ENCODE results near the gene SH3BGRL2.

Gene SH3BGRL2

GRCh38 chr6:79602859-79603258 is 28.3 kb upstream of the SH3BGRL2 start:
- Histone ChIP-seq H3K9ac (no peak overlapping the region), H3K4me3 (no peak overlapping the region), H3K9me3 (replicated peaks in 1 of 11) (no peaks in the 10 kb centered on the region), H3K27ac (no peak overlapping the region), H3K4me1 (no peaks in the 10 kb centered on the region), H3K36me3 (no peaks in the 10 kb centered on the region), H3K27me3 (no peaks in the 10 kb centered on the region), H3K4me2 (no peak overlapping the region), H4K20me1 (no peaks in the 10 kb centered on the region)
- no peak for TF ChIP-seq Cebpa-rat (IDR thresholded peaks at IDR 0.05)

- no peaks in the 10 kb centered on the region for H3K27me3 ChIP-seq
- no peaks in the 10 kb centered on the region for H4K20me1 ChIP-seq
- no peak overlapping the region for H3K9ac ChIP-seq
- H3K4me3 ChIP-seq: no peak overlapping the region
- H3K27ac ChIP-seq: no peak overlapping the region
- no peak for TF ChIP-seq Cebpa-rat (IDR thresholded peaks at IDR 0.05)
- H3K36me3 ChIP-seq: no peaks in the 10 kb centered on the region
- no peaks in the 10 kb centered on the region for H3K9me3 ChIP-seq (replicated peaks in 1 of 11)
- H3K4me1 ChIP-seq: no peaks in the 10 kb centered on the region
- no peak overlapping the region for H3K4me2 ChIP-seq
Observed at GRCh38 chr6:79604583-79605037, 26.5 kb upstream of the SH3BGRL2 start.

- H3K9ac ChIP-seq: no peak overlapping the region
- no peaks in the 10 kb centered on the region for H3K27me3 ChIP-seq
- H3K27ac ChIP-seq: no peak overlapping the region
- no peak for TF ChIP-seq Cebpa-rat (IDR thresholded peaks at IDR 0.05)
- no peaks in the 10 kb centered on the region for H4K20me1 ChIP-seq
- H3K9me3 ChIP-seq (replicated peaks in 1 of 11): no peaks in the 10 kb centered on the region
- no peaks in the 10 kb centered on the region for H3K36me3 ChIP-seq
- no peak overlapping the region for H3K4me3 ChIP-seq
- H3K4me1 ChIP-seq: no peaks in the 10 kb centered on the region
- H3K4me2 ChIP-seq: no peak overlapping the region
Observed at GRCh38 chr6:79605061-79605460, 26.1 kb upstream of the SH3BGRL2 start.

GRCh38 chr6:79605968-79606764 is 25.0 kb upstream of the SH3BGRL2 start:
- Histone ChIP-seq H3K9ac (no peak overlapping the region), H3K4me3 (no peak overlapping the region), H3K27ac (no peak overlapping the region), H3K4me1 (no peaks in the 10 kb centered on the region), H3K27me3 (no peaks in the 10 kb centered on the region), H3K36me3 (no peaks in the 10 kb centered on the region), H3K9me3 (replicated peaks in 1 of 11) (no peaks in the 10 kb centered on the region), H4K20me1 (no peaks in the 10 kb centered on the region), H3K4me2 (no peak overlapping the region)
- no peak for TF ChIP-seq Cebpa-rat (IDR thresholded peaks at IDR 0.05)

GRCh38 chr6:79607000-79607399 is 24.1 kb upstream of the SH3BGRL2 start:
- H3K9ac ChIP-seq: no peak overlapping the region
- no peak overlapping the region for H3K4me2 ChIP-seq
- H3K4me3 ChIP-seq: no peak overlapping the region
- H4K20me1 ChIP-seq: no peaks in the 10 kb centered on the region
- H3K4me1 ChIP-seq: no peaks in the 10 kb centered on the region
- no peaks in the 10 kb centered on the region for H3K9me3 ChIP-seq (replicated peaks in 1 of 11)
- H3K27me3 ChIP-seq: no peaks in the 10 kb centered on the region
- no peak for TF ChIP-seq Cebpa-rat (IDR thresholded peaks at IDR 0.05)
- no peak overlapping the region for H3K27ac ChIP-seq
- H3K36me3 ChIP-seq: no peaks in the 10 kb centered on the region

GRCh38 chr6:79608334-79609224 is 22.6 kb upstream of the SH3BGRL2 start:
- no peak overlapping the region for H3K9ac ChIP-seq
- H3K36me3 ChIP-seq: no peaks in the 10 kb centered on the region
- no peaks in the 10 kb centered on the region for H3K4me1 ChIP-seq
- no peaks in the 10 kb centered on the region for H3K9me3 ChIP-seq (replicated peaks in 1 of 11)
- H3K27ac ChIP-seq: no peak overlapping the region
- H3K4me3 ChIP-seq: no peak overlapping the region
- no peak overlapping the region for H3K4me2 ChIP-seq
- no peaks in the 10 kb centered on the region for H4K20me1 ChIP-seq
- no peak for TF ChIP-seq Cebpa-rat (IDR thresholded peaks at IDR 0.05)
- no peaks in the 10 kb centered on the region for H3K27me3 ChIP-seq

GRCh38 chr6:79609225-79609595 is 21.9 kb upstream of the SH3BGRL2 start:
- no peak overlapping the region for H3K27ac ChIP-seq
- H3K4me3 ChIP-seq: no peak overlapping the region
- H3K36me3 ChIP-seq: no peaks in the 10 kb centered on the region
- H3K4me1 ChIP-seq: no peaks in the 10 kb centered on the region
- no peak overlapping the region for H3K9ac ChIP-seq
- H3K27me3 ChIP-seq: no peaks in the 10 kb centered on the region
- no peaks in the 10 kb centered on the region for H4K20me1 ChIP-seq
- no peak for TF ChIP-seq Cebpa-rat (IDR thresholded peaks at IDR 0.05)
- H3K9me3 ChIP-seq (replicated peaks in 1 of 11): no peaks in the 10 kb centered on the region
- no peak overlapping the region for H3K4me2 ChIP-seq

GRCh38 chr6:79610306-79611009 is 20.7 kb upstream of the SH3BGRL2 start:
- no peak for TF ChIP-seq Cebpa-rat (IDR thresholded peaks at IDR 0.05)
- no peaks in the 10 kb centered on the region for H3K36me3 ChIP-seq
- H3K9ac ChIP-seq: no peak overlapping the region
- no peaks in the 10 kb centered on the region for H3K9me3 ChIP-seq (replicated peaks in 1 of 11)
- H3K4me3 ChIP-seq: no peak overlapping the region
- no peaks in the 10 kb centered on the region for H3K4me1 ChIP-seq
- H3K27me3 ChIP-seq: no peaks in the 10 kb centered on the region
- H3K27ac ChIP-seq: no peak overlapping the region
- no peaks in the 10 kb centered on the region for H4K20me1 ChIP-seq
- no peak overlapping the region for H3K4me2 ChIP-seq

GRCh38 chr6:79612457-79612856 is 18.7 kb upstream of the SH3BGRL2 start:
- Histone ChIP-seq H3K9ac (no peak overlapping the region), H3K9me3 (replicated peaks in 1 of 11) (no peaks in the 10 kb centered on the region), H3K4me3 (no peak overlapping the region), H3K36me3 (no peaks in the 10 kb centered on the region), H3K27me3 (no peaks in the 10 kb centered on the region), H3K4me1 (no peaks in the 10 kb centered on the region), H4K20me1 (no peaks in the 10 kb centered on the region), H3K27ac (no peak overlapping the region), H3K4me2 (no peak overlapping the region)
- TF ChIP-seq Cebpa-rat (IDR thresholded peaks at IDR 0.05): no peak
